Natural killer cell (primary cell): ENCODE data around the gene PAPSS2. TPM values are rescaled to one million over a fixed set of nuclear protein-coding genes. Genes with fewer than 3 reads are reported as not detected.

Experiments
- ATAC-seq, 3 donors: fragments of 150-1000 bp in 2 of 3; fragments of 200-7000 bp in 1 of 3; cut with Tn5 transposase; 1 replicate in 1 of 3; 2 replicates in 2 of 3; pipeline ENCODE4 v1.10.0; 2021; ENCODE audit warnings: mild to moderate bottlenecking in 2 of 3, moderate library complexity in 2 of 3
- DNase-seq, 2 donors: peaks; one replicate each; pipeline versions ENCODE4 v3.0.0 to v3.0.0-alpha.2; 2013 to 2021; ENCODE audit warnings: mixed read lengths in 1 of 2
- H3K27ac ChIP-seq: one replicate; pipeline ENCODE4 v1.5.1; 2013; ENCODE audit warnings: mild to moderate bottlenecking, low read length
- H3K27me3 ChIP-seq: one replicate; pipeline ENCODE4 v1.6.1; 2013; ENCODE audit warnings: low read length; ENCODE audit not compliant: control insufficient read depth, insufficient read depth
- H3K36me3 ChIP-seq: one replicate; pipeline ENCODE4 v1.6.1; 2013; ENCODE audit warnings: low read length; ENCODE audit not compliant: control insufficient read depth, insufficient read depth
- H3K4me1 ChIP-seq: one replicate; pipeline ENCODE4 v1.6.1; 2013; ENCODE audit warnings: low read length; ENCODE audit not compliant: control insufficient read depth, insufficient read depth
- H3K4me3 ChIP-seq: one replicate; pipeline ENCODE4 v1.5.1; 2013; ENCODE audit warnings: low read length
- H3K9me3 ChIP-seq: one replicate; pipeline ENCODE4 v1.6.1; 2013; ENCODE audit warnings: low read length; ENCODE audit not compliant: control insufficient read depth, insufficient read depth
- H3K27ac Mint-ChIP-seq, 2 donors: one replicate each; pipeline ENCODE4 v1.8.0; 2022; ENCODE audit warnings: mild to moderate bottlenecking in 2 of 2, mixed read lengths in 2 of 2, moderate library complexity in 1 of 2
- H3K27me3 Mint-ChIP-seq, 2 donors: one replicate each; pipeline ENCODE4 v1.8.0; 2022; ENCODE audit warnings: low read depth in 2 of 2, mixed read lengths in 2 of 2
- H3K36me3 Mint-ChIP-seq: one replicate; pipeline ENCODE4 v1.8.0; 2022; ENCODE audit warnings: mixed read lengths
- H3K4me1 Mint-ChIP-seq, 2 donors: one replicate each; pipeline ENCODE4 v1.8.0; 2022; ENCODE audit warnings: mixed read lengths in 2 of 2
- H3K4me3 Mint-ChIP-seq: one replicate; pipeline ENCODE4 v1.8.0; 2022; ENCODE audit warnings: mild to moderate bottlenecking, moderate library complexity, mixed read lengths
- H3K9me3 Mint-ChIP-seq, 2 donors: one replicate each; pipeline ENCODE4 v1.8.0; 2022; ENCODE audit warnings: mixed read lengths in 2 of 2
- WGBS: methylation state at CpG from one replicate; pipeline ENCODE4 v1.1.7; 2013; ENCODE audit warnings: missing lambda C conversion rate; ENCODE audit not compliant: insufficient coverage; 5-methylcytosine and 5-hydroxymethylcytosine counted together
- intact Hi-C: fragments of 100-400 bp; cut with micrococcal nuclease; formaldehyde crosslinking; loops from one replicate; pipeline ENCODE4 v1.14.2; 2022
- total RNA-seq, 4 donors: library from RNA; stranded (reverse); fragments of 120-200 nt in 1 of 4; gene quantifications; one replicate each; pipeline versions ENCODE4 v1.2.3 to v1.2.4, GENCODE V29; 2013 to 2022
- TF ChIP-seq, protein P1 (sequence below): fragments of 200-600 bp; IDR thresholded peaks from one replicate; pipeline ENCODE4 v1.8.0; 2022; ENCODE audit warnings: antibody characterized with exemption

Gene PAPSS2
- total RNA-seq, 3 donors from 2014 or later (not counting 1 experiment from before 2014, with no cell fraction given) = 0.13 to 1.1 TPM; not detected in 1

DNA sequence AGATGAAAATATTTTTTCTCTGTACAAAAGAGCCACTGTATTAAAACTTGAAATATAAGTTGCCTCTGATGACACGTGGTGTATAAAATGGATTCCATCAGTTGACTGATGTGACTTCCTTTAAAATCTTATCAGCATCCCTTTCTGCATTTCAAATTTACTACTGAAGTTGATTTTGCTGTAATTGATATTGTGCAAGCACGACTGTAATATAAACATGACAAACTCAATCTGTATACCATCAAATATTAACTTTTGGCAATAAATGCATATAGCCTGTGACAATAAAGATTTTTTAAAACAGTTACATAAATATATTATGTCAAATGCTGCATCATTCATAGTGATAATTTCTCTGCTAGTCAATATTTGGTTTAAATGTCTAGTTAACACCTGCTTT lies 7.8 kb downstream of the PAPSS2 start:
- H3K9me3 Mint-ChIP-seq = no peaks in the 10 kb centered on the region
- ATAC-seq = no peak
- TF ChIP-seq, protein P1, sequence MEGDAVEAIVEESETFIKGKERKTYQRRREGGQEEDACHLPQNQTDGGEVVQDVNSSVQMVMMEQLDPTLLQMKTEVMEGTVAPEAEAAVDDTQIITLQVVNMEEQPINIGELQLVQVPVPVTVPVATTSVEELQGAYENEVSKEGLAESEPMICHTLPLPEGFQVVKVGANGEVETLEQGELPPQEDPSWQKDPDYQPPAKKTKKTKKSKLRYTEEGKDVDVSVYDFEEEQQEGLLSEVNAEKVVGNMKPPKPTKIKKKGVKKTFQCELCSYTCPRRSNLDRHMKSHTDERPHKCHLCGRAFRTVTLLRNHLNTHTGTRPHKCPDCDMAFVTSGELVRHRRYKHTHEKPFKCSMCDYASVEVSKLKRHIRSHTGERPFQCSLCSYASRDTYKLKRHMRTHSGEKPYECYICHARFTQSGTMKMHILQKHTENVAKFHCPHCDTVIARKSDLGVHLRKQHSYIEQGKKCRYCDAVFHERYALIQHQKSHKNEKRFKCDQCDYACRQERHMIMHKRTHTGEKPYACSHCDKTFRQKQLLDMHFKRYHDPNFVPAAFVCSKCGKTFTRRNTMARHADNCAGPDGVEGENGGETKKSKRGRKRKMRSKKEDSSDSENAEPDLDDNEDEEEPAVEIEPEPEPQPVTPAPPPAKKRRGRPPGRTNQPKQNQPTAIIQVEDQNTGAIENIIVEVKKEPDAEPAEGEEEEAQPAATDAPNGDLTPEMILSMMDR = no peak
- no peaks in the 10 kb centered on the region for H3K36me3 Mint-ChIP-seq
- no peak for DNase-seq
- peaks cover 4 to 11% of the 10 kb centered on the region in 2 donors for H3K27me3 Mint-ChIP-seq
- no peaks in the 10 kb centered on the region for H3K4me1 ChIP-seq
- no peaks in the 10 kb centered on the region for H3K9me3 ChIP-seq
- H3K27me3 ChIP-seq = no peaks in the 10 kb centered on the region
- H3K4me3 Mint-ChIP-seq = no peak overlapping the region
- no CpG with 5 or more reads among the region's 2 CpGs for WGBS
- no peak overlapping the region for H3K27ac Mint-ChIP-seq
- peaks cover 0 to 3% of the 10 kb centered on the region in 2 donors for H3K4me1 Mint-ChIP-seq
- intact Hi-C loops = no loop called here
- H3K36me3 ChIP-seq = no peaks in the 10 kb centered on the region
- H3K27ac ChIP-seq = no peak overlapping the region
- no peak overlapping the region for H3K4me3 ChIP-seq

DNA sequence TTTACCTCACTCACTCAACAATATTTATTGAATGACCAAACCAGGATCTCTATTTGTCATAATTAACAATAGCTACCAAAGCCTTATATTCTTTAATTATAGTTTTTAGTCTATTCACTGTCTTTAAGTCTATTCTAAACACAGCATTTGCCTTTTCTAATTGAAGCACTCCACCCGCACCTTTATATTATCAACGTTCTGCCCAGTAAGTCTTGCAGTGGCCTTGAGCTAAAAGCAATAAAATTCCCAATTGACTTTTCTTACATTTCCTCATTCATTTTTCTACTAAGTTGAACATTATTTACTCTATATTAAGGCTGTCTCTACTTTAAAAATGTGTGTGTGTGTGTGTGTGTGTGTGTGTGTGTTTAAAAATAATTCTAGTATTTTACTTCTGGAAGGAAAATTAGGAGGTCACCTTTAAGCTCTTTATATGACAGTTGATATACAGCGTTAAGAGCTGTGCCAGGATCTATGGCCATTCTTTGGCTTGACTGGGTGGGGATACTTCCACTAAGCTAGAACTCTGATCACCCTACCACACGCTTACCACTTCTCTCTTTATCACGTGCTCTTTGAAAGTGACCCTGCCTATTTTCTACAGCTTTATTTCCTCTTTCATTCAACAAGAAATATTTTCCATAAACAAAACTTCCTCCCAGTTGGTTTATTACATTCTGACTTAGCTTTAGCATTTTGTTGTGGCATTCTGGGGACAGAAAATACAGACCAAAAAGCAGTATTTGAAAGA lies 8.8 kb downstream of the PAPSS2 start:
- Histone ChIP-seq H3K27ac (no peak overlapping the region), H3K4me1 (no peaks in the 10 kb centered on the region), H3K9me3 (no peaks in the 10 kb centered on the region), H3K4me3 (no peak overlapping the region), H3K36me3 (no peaks in the 10 kb centered on the region), H3K27me3 (no peaks in the 10 kb centered on the region)
- TF ChIP-seq, protein P1 = no peak
- intact Hi-C loops = no loop called here
- Mint-ChIP-seq H3K36me3 (no peaks in the 10 kb centered on the region), H3K4me3 (no peak overlapping the region), H3K9me3 (no peaks in the 10 kb centered on the region), H3K27ac (no peak overlapping the region), H3K4me1 (peaks cover 0 to 7% of the 10 kb centered on the region in 2 donors), H3K27me3 (peaks cover 3 to 10% of the 10 kb centered on the region in 2 donors)
- DNase-seq (no peak), ATAC-seq (no peak)
- WGBS = 73% methylated on average over 5 of the region's 5 CpGs

DNA sequence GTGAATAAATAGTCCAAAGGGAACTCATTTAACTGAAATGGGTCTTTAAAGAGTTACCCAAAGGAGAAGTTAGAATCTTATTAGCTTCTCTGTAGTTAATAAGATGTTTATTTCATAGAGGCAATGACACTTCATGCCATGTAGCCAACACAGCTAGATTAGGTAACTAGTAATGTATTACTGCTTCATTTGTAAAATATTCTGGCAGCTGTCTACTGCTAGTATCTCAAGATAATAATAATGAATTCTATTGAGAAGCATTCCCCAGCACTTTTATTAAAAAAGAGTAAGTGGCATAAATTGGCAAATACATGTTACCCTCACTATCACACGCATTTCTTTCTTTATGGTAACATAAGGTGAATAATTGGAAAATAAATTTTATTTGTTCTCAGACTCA lies 10.1 kb downstream of the PAPSS2 start:
- no peaks in the 10 kb centered on the region for H3K9me3 Mint-ChIP-seq
- intact Hi-C loops = no loop called here
- H3K9me3 ChIP-seq = no peaks in the 10 kb centered on the region
- ATAC-seq = no peak
- H3K4me1 ChIP-seq = no peaks in the 10 kb centered on the region
- no peaks in the 10 kb centered on the region for H3K36me3 ChIP-seq
- H3K4me1 Mint-ChIP-seq = peaks cover 0 to 7% of the 10 kb centered on the region in 2 donors
- no peaks in the 10 kb centered on the region for H3K27me3 ChIP-seq
- H3K36me3 Mint-ChIP-seq = no peaks in the 10 kb centered on the region
- H3K4me3 Mint-ChIP-seq = no peak overlapping the region
- no CpG with 5 or more reads among the region's 1 CpG for WGBS
- no peak overlapping the region for H3K27ac ChIP-seq
- no peak overlapping the region for H3K4me3 ChIP-seq
- TF ChIP-seq, protein P1 = no peak
- H3K27ac Mint-ChIP-seq = no peak overlapping the region
- peaks cover 3 to 10% of the 10 kb centered on the region in 2 donors for H3K27me3 Mint-ChIP-seq
- no peak for DNase-seq

DNA sequence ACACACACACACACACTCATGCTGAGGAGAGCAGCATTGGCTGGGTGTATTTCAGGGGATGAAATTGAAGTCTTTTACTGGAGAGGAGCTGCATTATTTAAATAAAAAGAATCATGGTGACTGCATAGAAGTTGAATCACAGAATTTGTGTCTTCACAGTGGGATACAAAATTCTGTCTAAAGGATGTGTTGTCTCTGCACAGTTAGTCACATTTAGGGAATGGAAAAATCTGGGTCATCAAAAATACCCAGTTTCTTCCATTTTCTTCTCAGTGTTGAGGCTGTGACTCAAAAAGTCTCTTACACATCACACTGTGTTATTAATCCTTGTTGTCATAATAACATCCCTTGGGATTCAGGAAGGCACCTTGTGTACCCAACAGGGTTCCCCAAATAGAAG lies 10.9 kb downstream of the PAPSS2 start:
- no peak for DNase-seq
- Mint-ChIP-seq H3K27me3 (peaks cover 3 to 10% of the 10 kb centered on the region in 2 donors), H3K36me3 (no peaks in the 10 kb centered on the region), H3K9me3 (no peaks in the 10 kb centered on the region), H3K4me1 (peaks cover 0 to 7% of the 10 kb centered on the region in 2 donors), H3K27ac (no peak overlapping the region), H3K4me3 (no peak overlapping the region)
- TF ChIP-seq, protein P1 = no peak
- Histone ChIP-seq H3K9me3 (no peaks in the 10 kb centered on the region), H3K4me3 (no peak overlapping the region), H3K4me1 (no peaks in the 10 kb centered on the region), H3K27ac (no peak overlapping the region), H3K36me3 (no peaks in the 10 kb centered on the region), H3K27me3 (no peaks in the 10 kb centered on the region)
- intact Hi-C loops = no loop called here
- ATAC-seq = no peak
